GM19351 (cell line): ENCODE measurements around the gene COL18A1.
"Not testable (repeated sequence)": the region's sequence is repeated elsewhere in the genome, so short reads cannot be mapped to it uniquely, and the experiment has no call there.

Experiments used
- ATAC-seq: cut with Tn5 transposase; IDR thresholded peaks from one replicate; pipeline ENCODE4 v1.9.1; 2021; ENCODE audit warnings: mild to moderate bottlenecking, moderate library complexity; ENCODE audit not compliant: unreplicated experiment

COL18A1 gene

DNA sequence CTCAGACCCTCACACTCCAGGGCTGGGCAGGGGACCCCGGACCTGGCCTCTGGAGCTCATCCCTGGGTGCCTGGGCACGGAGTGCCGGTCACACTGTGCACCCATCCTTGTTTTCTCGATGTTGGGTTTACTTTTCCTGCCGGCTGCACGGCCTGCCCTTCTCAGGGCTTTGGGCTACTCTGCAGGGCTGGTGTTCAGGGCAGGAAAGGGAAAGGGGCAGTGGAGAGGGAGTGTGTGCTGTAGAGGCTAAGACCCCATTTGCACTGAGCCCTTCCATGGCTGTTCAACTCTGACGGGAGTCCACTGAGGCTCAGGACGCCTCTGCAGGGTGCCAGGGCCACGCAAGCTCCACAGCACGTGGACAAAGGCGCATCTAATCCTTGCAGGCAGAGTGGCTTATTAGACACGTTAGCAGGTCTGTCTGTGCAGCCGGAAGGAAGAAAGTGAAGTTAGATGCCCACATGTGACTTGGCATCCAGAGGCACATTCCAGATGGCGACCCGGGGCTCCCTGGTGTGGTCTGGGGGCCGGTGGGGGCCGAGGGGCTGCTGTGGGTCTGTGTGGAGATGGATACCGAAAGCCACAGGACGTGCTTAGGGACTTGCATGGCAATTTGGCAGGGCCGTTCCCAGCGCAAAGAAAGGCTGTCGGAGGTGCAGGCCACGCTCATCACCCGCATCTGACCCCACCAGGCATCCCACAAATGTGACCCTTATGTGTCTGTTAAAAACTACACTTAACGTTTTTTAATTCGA is 33.6 kb downstream of the COL18A1 start:
- no peak for ATAC-seq

DNA sequence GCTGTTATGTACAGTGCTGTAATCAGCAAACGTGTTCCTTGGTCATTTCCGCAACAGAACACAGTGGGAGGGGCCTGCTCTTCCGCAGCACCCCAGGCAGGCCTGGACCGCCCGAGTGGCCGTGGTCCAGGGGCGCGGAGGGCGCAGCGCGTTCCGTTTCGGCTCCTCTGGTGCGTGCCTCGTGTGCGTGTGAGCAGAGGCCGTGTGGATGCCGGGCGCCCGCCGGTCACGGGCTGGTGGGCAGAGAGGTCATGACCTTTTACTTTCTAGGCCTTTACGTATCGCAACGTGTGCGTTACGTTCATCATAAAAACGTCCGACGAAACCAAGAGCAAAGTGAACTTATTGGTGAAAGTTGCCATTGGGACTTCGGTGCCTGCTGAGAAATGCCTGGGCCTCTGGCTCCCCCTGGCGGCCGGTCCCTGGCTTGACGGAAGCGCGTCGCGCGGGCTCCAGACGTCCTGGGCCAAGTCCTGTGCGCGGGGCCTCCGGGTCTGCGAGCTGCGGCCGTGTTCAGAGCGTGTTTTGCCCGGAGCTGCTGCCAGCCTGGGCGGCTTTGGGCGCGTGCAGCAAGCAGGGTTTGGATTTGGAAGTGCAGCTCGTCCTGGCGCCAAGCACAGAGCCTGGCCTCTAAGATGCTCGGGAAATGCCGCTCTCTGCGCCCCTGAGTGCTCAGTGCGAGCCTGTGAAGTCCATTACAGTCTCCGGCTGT is 34.4 kb downstream of the COL18A1 start:
- no peak for ATAC-seq

DNA sequence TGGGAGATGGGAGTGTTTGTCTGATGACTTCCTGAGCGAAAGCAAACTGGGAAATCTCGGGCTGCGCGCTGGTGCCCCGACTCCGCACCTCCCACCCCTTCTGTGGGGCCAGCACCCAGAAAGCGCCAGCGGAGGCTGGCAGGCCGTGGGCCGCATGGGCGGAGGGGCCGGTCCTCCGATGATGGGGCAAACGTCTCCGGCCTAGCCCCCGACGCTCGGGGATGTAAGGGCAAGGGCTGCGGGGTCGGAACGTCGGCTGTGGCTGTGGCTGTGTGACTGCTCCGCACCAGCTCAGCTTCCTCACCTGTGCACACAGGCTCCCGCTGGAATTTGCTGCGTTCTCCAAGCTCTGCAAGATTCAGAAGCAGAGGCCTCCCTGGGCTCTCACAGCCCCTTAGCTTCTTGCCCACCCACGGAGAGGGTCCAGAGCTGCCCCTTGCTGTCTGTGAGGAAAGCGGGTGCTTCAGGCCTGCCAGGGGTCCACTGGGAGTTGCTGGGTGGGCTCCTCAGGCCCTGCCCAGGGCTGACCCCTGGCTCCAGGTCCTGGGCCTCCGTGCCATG is 35.0 kb downstream of the COL18A1 start:
- ATAC-seq: no peak

DNA sequence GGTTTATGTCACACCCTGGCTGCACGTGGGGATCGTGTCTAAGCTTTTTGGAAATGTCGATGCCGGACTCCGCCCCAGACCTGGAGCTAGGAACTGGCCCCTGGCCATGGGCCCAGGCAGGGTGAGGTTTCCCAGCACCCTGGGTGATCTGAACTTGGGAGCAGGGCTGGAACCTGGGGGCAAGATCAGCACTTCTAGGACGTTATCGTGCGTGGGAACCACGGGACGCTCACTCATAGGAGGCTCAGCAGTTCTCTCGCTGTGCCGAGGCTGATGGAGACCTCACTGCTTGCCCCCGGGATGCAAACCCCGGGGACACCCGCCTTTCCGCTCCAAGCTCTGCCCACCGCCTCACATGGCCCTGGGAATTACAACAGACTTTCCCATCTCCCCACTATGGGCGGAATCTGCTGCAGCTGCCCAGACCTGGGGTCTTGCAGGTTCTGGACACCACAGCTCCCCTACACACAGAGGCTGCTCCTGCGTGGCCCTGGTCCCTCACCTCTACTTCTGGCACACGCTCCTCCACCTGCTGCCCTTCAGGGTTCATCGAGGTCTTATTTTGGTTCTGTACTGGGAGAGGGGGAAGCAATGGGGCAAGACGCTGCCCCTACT is 35.9 kb downstream of the COL18A1 start:
- no peak for ATAC-seq

DNA sequence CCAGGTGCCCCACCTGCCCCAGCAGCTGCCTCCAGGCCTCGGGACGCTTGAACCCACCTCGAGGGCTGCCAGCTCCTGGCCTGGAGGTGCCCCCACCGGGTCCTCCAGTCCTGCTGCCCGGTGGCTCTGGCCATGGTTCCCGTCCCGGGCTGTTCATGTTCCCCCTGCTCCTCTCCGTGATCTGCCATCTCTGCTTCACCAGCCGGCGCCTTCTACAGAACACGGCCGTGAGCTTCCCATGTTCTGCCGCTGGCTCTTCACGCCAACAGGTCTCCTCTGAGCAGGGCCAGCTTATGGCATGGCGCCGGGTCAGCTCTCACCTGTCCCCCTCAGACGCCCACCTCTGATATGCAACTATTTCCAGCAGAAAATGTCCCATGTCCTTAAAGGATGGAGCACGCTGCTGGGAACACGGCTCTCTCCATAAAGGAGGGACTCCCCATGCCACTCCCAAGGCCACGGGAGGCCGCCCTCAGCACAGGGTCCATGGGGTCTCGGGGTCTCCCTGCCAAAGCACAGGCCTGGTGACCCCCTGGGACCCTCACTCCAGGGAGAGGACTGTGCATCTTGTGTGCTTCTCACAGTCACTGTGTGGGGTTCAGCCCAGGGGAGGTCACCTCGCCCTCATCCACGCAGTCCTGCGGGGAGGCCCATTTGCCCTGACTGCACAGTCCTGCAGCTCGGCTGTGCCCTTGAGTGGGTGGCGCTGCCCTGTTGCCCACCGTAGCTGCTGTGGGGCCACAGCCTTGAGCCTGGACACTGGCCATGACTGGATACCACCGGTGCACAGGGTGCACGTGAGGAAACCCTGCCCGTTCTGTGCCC is 36.7 kb downstream of the COL18A1 start:
- ATAC-seq: no peak

DNA sequence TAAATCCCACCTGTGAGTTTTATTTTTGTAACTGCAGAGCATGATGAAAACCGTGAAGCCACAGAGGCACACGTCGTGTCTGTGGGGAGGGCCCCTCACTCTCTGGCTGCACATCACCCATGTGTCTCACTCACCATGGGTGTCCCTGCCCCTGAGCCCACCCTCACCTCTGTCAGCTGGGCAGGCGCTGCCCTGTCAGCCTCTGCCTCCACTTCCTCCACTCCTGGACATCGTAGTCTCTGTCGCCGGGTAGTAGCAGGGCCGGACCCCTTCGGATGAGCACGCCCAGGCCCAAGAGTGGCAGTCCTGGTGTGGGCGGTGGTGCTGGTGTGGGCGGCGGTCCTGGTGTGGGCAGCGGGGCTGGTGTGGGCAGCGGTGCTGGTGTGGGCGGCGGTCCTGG is 37.3 kb downstream of the COL18A1 start:
- ATAC-seq: no peak

DNA sequence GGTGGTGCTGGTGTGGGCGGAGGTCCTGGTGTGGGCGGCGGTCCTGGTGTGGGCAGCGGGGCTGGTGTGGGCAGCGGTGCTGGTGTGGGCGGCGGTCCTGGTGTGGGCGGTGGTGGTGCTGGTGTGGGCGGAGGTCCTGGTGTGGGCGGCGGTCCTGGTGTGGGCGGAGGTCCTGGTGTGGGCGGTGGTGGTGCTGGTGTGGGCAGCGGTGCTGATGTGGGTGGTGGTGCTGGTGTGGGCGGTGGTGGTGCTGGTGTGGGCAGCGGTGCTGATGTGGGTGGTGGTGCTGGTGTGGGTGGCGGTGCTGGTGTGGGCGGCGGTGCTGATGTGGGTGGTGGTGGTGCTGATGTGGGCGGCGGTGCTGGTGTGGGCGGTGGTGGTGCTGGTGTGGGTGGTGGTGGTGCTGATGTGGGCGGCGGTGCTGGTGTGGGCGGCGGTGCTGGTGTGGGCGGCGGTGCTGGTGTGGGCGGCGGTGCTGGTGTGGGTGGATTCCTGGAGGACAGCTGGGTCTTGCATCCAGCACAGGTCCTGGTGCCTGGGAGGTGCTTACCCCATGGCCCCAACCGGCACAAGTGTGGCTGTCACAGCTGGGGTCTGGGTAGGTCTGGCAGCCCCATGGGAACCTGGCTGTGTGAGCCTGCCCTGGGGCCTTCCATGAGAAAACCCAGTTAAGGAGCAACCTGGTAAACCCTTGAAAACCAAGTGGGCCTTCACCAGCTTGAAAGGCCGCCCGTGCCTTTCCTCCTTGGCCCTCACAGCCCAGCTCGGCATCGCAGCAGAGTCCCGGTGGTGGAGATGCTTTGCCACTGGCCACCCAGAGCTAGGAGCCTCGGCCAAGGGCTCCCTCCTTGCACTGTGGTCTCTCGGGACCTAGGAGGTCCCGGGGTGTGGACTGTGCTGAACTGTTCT is 38.0 kb downstream of the COL18A1 start:
- ATAC-seq: not testable (repeated sequence)

DNA sequence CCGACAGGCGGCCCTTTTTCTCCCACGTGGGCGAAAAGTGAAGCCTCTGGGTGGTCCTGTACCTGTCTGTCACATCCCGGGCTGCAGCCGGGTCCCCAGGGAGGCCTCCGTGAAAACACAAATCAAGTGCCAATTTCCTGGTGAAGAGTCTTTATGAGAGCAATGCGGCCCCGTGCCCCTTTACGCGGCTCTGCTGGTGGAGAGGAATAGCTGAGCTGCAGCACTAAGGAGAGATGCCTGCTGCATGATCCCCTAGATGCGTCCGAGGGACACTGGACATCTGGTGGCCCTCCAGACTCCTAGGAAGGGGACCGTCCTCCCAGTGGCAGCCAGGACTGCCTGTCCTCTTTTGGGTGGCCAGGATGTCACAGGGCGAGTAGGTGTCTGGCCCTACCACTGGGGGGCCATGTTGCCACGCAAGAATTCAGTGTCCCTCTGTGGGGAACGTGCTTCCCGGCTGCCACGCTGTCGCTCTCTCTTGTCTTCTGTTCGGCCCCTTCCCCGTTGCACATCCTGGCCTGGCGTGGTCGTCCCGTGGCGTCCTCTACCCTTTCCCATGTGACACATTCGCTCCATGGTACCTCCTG is 38.7 kb downstream of the COL18A1 start:
- no peak for ATAC-seq

DNA sequence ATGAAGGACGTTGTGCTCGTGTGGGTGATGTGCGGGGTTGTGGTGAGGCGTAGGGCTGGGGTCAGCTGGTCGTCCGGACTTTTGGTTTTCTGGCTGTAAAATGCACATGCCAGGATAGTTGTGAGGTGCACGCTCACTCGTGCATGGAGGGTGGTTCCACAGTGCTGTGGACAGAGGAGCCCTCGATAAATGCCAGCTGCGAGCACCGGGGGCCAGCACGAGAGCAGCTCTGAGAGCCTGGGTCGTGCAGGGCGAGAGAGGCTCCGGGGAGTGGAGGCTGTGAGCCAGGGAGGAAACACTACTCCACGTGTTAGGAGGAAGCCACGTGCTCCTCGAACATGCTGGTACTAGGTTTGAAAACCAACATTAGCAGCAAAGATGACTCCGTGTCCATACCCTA is 39.4 kb downstream of the COL18A1 start:
- no peak for ATAC-seq

DNA sequence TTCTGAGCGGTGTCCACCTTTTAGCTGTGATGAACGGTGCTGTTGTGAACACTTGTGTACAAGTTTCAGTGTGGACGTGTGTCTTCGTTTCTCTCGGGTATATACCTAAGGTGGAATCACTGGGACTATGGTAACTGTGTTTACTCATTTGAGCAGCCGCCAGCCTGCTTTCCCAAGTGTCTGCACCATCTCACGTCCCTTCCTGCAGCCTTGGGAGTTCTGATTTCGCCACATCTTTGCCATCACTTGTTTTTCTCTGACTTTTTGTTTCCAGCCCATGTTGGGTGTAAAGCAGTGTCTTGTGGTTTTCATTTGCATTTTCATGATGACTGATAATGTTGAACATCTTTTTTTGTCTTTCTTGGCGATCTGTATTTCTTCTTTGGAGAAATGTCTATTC is 40.4 kb downstream of the COL18A1 start:
- ATAC-seq: no peak

DNA sequence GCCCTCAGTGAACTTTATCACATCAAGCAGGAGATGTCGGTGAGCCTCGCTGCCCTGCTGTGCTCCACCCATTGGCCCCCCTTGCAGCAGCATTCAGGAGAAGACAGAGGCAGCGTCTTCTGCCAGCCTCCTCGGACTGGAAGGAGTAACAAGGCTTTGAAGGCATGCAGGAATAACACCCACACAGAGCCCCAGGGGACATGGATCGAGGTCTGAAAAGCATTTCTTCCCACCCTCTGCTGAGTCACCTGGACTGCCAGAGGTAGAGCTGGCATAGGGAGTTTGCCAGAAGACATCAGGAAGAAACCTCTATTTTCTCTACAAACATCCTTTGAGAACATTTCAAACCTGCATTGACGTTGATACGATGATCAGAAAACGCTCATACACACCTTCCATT is 42.9 kb downstream of the COL18A1 start:
- ATAC-seq: no peak

DNA sequence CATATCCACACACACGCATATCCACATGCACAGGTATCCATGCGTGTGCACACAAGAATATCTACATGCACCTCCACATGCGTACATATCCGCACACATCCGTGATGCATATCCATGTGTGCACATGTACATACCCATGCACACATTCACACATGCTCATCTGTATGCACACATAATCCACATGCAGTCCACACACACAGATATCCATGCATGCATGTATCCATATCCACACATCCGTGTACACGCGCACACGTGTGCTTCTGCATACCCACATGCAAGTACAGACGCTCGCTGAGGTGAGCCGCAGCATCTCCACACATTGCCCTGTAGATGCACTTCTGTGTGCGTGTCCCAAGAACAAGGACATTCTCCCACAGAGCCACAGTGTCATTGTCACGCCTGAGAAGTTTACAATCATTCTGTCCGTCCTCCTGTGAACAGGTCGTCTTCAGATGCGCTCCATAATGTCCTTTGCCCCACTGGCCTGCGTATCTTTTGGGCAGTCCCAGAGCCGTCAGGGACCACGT is 43.4 kb downstream of the COL18A1 start:
- no peak for ATAC-seq

DNA sequence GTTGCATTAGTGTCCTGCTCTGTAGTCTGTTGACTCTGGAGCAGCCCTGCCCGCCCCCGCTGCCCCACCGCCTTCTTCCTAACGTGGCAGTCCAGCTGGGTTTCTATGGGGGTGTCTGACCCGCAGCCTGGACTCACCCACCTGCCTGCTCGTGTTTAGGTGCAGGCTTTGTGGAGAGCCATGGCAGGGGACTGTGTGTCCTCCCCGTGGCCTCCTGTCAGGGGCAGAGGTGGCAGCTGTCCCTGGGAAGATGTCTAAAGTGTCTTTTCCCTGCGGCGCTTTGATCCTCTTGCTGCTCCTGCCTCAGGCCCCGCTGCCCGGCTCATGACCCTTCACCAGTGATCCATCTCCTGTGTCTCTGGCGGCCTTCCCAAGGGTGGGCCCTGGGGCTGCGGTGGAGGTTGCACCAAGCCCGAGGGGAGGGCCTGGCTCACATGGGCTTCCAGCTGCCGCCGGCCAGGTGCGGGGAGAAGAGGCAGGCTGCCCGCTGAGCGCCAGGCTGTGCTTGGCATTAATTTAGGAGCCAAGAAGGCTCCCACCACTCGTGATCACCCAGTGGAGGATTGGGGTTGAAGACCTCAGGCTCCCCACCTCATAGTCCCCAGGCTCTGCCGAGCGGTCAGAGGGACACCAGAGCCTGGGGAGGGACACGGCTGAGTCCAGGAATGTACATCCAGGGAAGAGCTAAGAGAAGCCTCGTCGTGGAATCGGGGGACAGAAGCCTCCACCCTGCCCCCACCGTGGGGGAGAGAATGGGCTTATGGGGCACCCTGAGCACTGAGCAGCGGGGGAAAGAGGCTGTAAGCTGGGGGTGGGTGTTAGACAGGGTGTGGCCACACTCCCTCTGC is 44.1 kb downstream of the COL18A1 start:
- ATAC-seq: no peak

DNA sequence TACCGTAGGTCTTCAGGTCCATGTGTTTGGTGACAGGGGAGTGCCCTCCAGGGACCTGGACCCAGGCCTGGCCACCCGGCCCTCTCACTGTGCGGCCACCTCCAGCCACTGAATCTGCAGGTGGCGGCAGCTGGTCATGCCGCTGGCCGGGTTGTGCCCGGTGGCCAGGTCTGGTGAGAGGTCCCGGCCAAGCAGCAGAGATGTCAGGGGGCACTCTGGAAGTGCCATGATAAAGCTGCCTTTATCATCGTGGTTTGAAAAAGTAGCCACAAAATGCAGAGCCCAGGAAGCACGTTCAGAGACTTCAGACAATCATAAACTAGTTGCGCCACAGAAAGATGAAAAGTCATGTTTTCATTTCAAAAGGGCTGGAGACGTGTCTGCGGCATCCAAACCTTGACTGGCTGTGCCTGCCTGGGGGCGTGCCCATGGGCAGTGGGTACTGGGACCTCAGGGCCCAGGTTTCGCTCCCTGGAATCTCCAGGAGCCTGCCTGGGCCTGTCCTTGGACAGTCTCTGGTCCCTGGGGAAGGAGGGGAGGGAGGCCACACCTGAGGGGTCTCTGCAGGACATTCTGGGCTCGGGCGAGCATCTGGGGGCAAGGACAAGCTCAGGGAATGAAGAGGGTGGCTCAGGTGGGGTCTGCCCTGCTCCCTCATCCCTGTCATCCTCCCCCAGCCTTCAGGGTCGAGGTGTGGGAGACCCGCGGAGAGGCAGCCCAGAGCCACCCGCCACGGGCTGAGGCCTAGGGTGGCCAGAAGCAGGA is 44.9 kb downstream of the COL18A1 start:
- ATAC-seq: no peak

DNA sequence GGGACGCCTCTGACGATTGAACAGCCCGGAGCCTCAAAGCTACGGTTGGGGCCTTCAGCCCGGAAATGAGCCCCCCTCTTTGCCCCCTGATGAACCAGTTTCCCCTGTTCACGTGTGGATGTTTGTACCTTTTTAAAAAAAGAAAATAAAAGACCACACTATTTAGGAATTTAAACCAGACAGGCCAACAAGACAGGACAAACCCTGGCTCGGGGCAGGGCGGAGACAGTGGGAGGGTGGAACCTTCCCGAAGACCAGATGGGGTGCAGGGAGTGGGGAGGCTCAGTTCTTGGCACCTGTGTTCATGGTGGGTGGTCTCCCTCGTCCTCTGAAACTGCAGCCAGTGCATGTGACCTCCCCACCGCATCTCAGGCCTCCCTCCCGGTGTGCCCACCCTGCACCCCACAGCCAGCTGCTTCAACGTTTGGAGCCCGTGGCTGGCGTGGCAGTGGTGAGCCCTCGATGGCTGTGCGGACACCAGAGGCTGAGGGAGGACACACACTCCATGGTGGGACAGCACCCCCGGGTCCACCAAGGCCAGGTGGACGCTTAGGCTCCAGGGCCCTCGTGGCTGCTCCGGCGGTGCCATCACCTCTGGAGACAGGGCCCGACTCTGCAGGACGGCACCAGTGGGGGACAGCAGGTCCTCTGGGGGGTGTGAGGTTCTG is 45.6 kb downstream of the COL18A1 start:
- ATAC-seq: no peak

DNA sequence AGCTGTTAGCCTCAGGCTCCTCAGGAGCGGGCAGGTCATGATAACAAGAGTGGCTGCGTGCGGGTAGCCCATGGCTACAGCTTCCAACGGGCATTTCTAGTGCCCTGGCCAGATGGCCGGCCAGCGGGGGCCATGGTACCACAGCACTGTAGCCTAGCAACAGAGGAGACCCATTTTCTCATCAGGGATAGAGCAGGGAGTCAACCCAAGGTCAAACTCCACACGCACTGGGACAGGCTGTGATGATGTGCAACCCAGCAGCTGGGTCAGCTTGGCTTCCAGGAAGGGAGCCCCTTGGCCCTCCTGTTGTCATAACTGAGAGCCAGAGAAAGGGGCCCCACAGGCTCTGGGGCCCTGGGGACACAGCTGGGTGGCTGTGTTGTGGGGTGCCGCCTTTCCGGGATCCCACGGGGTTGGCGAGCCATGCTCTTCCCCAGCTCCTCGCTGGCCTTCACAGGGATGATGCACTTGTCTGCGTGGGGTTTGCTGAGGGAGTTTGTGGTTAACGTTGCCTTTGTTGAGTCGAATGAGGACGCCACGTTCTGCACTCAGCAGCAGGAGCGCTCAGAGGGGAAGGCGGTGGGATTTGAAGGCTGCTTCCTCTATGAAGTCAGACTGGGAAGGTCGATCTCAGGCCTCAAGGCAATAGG is 46.3 kb downstream of the COL18A1 start:
- ATAC-seq: no peak

DNA sequence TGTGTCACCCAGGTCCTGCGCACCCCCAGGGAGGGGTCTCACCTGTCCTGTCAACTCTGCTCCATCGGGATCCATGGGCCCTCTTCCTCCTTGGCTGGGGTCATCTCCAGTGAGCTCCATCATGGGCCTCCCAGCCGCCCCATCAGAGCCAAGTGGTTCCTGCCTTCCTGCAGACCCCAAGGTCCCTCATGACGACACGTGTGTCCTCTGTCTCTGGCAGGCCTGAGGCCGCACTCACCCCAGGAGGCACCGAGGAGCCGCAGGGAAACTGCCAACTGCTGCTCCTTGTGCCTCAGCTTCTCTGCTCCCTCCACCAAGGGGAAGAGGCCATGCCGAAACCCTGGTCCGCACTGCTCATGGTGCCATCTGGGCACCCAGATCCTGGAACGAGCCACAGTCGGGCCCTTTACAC is 46.8 kb downstream of the COL18A1 start:
- no peak for ATAC-seq
